ENCODE measurements around the gene ARMC9.
"Not testable (repeated sequence)": the region's sequence is repeated elsewhere in the genome, so short reads cannot be mapped to it uniquely, and the experiment has no call there.

ARMC9 gene

DNA sequence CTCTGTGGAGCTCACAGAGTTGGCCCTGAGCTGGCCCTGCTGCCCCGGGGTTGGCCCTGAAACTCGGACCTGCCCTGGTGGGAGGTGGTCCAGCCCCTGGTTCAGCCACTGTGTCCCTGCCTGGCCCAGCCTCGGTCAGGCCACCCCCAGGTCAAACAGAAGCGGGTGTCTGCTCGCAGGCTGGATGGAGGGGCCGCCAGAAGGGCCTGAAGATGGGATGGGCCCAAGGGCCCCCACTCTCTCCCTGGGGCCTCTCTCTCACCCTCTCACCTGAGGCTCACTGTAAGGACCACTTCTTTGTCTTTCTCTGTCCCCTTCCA, 172.0 kb downstream of the ARMC9 start:
- no peak for DNase-seq

DNA sequence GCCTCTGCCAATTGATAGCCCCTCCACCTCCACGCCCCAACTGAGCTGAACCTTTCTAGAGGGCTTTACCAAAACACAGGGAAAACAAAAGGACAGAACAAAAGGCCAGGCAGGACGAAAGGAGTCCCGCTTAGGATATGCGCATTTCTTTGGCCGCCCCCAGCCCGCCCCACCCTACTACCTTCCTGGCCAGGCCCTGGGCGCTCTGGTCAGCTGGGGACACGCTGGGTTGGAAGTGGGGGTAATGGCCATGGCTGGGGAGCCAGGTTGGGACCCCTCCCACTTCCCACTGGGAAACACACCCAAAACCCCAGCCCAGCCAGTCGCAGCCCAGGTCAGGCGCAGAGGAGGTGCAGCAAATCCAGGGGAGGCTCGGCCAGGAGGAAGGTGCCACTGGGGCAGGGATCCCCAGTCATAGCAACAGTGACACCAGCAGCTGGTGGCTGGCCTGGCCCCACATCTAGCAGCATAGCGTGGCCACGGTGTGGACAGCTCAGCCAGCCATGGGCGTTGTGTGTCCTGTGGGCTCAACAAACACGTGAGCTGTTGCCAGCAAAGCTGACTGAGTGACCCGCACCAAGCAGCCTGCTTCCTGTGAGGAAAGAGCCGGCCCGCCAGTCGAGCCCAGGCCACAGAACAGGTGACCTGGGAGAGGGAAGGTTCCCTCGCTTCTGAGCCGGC, 172.5 kb downstream of the ARMC9 start:
- no peak for DNase-seq

DNA sequence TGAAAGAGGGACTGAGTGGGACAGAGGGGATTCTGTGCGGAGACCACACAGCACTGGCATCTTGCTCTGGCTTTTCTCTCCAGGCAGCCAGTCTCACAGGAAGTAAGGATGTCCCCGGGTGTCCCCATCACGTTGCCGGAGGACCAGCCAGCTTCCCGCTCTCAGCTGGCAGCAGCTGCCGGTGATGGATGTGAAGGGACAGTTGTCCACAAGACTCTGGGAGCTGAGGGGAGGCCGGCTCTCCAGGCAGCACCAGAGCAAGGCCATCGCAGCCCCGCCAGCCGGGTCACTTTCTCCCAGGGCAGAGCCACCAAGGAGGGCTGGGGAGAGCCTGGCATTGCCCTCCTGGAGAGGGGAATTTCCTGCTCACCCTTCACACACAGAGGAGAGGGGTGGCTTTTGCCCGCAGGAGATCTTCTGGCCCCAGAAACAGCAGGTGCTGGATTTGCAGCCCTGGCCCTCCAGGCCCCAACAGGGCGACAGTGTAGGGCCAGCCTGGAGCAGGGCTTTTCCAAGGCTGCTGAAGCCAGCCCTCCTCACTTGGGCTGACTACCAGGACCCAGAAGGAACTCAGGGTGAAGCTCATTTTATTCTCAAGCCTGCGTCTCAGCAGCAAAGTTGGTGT, 173.1 kb downstream of the ARMC9 start:
- no peak for DNase-seq

DNA sequence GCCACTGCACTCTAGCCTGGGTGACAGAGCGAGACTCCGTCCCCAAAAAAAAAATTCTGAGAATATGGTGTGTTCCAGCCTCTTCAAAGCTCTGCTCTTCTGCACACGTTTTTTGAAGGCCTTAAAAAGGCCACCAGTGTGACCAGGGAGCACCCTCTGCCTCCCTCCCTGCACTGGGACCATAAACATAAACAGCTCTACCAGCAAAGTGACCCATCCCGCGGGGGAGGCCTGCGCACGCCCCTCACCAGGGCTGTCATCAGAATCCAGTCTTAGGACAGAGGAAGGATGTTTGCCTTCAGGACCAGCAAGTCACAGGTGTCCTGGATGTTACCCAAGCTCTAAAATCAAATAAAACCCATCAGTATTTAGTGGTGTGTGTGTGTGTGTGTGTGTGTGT, 173.9 kb downstream of the ARMC9 start:
- DNase-seq, result no peak

DNA sequence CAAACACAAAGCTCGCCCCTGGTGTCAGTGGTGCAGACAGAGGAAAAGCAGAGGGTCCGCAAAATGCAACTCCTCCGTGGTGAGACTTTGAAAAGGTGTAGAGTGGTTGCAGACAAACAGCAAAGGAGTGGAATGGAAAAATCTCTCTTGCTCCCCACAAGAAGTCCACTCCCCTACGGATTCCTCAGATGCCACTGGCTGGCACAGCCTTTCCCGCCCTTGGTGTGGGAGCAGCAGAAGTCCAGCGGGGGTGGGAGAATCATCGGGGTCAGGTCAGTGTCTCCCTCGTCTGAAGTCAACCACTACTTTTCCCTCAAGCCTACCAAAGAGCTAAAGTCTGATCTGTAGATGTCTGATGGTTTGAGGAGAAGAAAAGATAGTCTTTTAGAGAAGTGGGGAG, 174.8 kb downstream of the ARMC9 start:
- no peak for DNase-seq

DNA sequence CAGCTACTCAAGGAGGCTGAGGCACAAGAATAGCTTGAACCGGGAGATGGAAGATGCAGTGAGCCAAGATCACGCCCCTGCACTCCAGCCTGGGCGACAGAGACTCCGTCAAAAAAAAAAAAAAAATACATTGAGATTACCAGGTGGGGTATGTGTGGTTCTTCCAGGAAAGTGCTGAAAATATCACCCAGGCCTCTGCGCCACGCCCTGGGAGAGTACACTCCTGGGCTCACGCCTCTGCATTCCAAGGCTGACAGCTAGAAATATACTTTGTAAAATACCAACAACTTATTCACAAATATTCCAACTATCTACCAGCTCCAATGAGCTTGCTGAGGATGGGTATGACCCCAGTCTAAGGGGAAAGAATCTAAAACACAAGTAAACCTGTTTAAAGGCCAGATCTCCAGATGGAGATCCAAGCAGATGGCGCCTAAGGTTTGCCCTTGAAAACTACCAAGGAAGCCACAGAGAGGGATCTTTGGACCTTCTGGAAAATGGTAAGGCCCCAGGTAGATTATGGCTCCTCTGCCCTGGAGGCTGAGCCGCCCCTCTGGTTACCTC, 175.4 kb downstream of the ARMC9 start:
- no peak for DNase-seq

DNA sequence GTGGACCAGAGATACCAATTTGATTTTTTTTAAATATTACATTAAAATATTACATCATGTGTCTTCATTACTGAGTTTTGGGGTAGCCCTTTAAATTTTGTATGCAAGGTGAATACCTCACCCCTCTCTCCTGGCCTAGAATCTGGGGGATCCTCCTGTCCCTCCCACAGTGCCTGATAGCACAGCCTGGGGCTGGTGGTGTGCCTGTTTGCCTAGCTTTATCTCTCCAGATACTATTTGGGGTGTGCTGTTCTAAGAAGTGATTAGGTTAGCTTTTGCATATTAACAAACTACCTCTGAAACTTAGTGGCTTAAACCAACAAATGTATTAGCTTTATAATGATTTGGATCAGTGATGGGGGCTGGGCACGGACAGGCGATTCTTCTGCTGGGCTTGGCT, 176.3 kb downstream of the ARMC9 start:
- no peak for DNase-seq

DNA sequence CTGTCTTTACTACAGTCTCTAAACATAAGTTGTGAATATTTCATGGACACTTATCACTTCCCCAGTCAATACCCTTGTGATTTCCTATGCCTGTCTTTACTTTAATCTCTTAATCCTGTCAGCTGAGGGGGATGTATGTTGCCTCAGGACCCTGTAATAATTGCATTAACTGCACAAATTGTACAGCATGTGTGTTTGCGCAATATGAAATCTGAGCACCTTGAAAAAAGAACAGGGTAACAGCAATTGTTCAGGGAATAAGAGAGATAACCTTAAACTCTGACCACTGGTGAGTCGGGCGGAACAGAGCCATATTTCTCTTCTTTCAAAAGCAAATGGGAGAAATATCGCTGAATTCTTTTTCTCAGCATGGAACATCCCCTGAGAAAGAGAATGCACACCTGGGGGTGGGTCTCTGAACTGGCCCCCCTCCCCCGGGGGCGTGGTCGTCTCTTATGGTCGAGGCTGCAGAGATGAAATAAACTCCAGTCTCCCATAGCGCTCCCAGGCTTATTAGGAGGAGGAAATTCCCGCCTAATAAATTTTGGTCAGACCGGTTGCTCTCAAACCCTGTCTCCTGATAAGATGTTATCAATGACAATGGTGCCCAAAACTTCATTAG, 177.7 kb downstream of the ARMC9 start:
- not testable (repeated sequence) for DNase-seq

DNA sequence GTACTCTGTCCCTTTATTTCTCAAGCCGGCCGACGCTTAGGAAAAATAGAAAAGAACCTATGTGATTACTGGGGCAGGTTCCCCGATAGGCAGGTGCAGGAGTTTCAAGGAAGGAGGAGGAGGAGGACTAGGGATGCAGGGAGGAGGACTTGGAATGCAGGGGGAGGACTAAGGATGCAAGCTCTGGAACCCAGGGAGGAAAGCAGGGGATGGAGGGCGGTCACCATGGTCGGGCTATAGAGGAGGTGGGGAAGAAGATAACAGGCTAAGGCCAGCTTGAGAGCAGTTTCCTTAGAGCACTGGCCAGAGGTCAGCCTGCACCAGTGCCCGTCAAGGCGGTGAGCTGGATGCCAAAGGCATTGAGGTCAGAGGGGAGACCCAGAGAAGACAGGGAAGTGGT, 178.4 kb downstream of the ARMC9 start:
- no peak for DNase-seq

DNA sequence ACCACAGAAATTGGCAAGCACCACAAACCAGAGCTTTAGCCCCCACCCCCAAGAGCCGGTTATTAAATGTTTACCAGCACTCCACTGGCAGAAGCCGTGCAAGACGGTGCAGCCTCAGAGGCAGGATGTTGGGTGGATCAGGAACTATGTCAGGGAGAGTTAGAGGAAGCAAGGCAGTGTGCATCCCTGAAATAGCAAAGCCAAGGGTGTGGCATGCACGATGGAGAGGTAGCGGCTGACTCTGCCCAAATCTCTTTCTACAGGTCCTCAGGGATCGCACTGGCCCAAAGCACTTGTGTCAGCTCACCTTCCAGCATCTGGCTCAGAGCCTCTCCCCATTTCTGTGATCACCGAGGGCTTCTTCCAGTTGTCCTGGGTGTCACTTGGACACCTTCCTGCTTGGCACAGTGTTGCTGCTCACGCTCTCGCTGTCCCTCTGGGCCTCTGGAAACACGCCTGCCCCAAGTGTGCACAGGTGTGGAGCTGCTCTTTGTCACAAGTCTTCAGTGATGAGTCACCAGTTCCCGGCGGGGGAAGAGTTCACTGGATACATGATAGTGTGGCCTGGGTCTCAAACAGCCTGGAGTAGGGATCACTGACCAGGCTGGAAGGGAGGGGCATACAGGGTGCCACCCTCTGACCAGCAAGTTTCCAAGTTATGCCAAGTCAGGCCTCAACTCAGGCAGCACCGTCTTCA, 179.7 kb downstream of the ARMC9 start:
- DNase-seq, result no peak

DNA sequence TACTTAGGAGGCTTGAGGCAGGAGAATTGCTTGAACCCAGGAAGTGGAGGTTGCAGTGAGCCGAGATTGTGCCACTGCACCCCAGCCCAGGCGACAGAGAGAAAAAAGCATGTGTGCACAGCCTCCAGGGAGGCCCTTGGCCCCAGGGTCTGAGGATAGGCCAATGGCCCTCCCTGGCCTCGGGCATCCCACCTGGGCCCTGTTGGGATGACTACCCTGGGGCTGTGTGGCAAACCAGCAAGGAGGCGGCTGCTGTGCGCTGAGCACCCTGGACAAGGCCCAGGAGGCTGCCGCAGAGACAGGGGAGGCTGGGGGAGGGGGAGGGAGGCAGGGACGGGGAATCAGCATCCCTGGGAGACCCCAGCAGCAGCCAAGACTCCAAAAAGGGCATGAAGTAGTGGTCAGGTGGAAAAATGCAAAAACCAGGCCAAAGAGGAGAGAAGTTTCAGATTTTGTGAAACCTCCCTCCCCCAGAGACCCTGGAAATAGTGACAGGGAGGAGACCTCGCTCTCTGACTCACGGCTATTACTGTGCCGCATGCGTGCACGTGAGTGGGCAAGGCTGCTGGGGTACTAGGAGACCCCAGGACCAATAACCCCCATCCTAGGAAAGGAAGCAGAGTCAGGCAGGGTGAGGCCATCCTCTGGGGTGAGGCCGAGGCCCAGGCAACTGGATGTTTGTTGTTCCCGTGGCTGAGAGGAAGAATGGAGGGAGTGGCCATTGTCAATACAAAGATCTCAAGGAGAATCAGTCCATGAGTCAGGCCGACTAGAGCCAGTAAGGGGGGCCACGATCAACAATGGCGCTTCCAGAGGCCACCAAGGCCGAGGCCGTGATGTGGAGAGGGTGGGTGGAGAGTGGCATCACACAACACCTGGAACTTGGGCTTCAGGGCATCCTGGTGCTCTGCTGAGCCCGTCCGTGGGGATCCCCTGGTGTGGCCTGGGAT, 181.1 kb downstream of the ARMC9 start:
- DNase-seq, result no peak

DNA sequence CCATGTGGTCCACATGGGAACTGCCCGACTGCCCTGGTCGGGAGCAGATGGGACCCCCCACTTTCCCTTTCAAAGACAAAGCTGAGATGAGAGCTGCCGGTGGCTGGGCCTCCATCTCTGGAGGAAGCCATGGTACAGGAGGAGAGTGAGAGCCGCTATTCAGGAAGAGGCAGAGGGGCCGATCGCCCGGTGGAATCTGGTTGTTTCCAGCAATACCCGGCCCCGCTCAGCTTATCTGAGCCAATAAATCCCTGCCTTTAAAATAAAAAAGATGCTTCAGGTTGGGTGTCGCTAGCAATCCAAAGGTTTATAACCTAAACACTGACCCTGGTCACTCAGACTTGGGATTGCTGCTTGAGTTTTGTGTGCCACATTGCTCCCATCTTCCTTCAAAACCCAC, 181.9 kb downstream of the ARMC9 start:
- no peak for DNase-seq

DNA sequence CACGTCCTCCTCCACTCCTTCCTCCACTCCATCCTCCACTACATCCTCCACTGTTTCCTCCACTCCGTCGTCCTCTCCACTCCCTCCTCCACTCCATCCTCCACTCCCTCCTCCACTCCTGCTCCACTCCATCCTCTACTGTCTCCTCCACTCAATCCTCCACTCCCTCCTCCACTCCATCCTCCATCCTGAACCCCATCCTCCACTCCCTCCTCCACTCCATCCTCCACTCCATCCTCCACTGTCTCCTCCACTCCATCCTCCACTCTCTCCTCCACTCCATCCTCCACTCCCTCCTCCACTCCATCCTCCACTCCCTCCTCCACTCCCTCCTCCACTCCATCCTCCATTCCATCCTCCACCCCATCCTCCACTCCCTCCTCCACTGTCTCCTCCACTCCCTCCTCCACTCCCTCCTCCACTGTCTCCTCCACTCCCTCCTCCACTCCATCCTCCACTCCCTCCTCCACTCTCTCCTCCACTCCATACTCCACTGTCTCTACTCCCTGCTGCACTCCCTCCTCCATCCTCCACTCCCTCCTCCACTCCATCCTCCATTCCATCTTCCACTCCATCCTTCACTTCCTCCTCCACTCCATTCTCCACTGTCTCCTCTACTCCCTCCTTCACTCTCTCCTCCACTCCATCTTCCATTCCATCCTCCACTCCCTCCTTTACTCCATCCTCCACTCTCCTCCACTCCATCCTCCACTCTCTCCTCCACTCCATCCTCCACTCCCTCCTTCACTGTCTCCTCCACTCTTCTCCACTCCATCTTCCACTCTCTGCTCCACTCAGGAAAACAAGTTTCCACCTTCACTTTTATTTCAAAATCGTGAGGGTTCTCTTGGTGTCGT, 182.8 kb downstream of the ARMC9 start:
- DNase-seq, result no peak

DNA sequence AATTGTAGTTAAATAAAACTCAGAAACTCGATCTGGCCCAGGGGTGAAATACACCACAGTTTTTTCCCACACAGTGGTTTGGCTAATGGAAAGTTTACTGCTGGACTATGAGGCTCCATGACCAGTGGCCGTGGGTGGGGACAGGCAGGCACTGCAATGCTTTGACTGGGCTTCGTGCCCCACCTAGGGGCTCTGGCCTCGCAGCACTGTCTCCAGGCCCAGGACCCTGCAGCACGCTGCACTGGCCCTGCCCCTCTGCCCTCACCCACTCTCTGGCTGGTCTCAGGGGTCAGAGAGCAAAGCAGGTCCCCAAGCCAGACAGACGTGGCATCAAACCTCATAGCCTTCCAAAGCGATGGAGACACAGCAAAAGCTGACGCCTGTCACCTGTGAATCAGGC, 183.7 kb downstream of the ARMC9 start:
- DNase-seq, result no peak

DNA sequence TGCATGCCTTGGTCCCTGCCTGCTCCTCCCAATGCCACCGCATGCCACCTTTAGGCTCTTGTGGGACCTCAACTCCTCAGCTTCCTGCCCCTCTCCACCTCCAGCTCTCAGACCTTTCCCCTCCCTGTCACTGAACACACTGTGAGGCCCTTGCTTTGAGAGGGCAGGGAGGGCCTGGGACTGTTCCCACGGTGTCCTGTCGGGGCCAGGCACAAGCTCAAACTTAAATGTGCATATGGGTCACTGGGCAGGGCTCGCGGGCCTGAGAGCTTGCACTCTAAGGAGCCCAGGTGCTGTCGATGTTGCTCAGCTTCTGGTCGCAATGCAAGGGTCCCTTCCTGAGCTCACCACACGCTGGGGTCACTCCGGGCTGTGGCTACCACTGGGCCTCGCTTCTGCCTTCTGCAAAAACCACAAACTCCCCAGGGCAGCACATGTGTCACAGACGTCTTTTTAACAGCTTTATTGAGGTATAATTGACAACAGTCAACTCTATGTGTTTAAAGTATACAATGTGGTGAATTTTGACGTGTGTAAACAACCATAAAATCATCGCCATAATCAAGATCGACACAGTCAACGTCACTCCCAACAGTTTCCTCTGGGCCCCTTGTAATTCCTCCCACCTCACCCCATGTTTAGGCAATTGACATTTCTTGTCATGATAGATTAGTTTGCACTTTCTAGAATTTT, 185.1 kb downstream of the ARMC9 start:
- no peak for DNase-seq

DNA sequence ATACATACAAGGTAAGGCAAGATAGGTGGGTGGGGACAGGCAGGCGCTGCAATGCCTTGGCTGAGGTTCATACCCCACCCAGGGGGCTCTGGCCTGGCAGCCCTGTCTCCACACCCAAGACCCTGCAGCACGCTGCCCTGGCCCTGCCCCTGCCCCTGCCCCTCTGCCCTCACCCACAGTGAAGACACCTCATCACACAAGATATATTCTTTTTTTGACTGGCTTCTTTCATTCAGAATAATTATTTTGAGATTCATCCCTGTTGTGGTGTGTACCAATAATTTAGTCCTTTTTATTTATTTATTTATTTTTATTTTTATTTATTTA, 185.6 kb downstream of the ARMC9 start:
- no peak for DNase-seq

DNA sequence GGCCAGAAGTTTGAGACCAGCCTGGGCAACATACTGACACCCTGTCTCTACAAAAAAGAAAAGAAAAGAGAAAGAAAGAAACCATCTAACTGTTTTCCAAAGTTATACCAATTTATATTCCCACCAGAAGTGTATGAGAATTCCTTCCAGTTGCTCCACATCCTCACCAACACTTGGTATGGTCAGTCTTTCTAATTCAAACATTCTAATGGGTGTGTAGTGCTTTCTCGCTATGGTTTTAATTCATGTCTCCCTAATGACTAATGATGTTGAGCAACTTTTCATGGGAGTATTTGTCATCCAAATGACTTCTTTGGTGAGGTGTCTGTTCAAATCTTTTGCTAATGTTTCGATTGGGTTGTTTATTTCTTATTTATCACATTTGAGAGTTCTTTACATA, 186.5 kb downstream of the ARMC9 start:
- DNase-seq, result no peak

DNA sequence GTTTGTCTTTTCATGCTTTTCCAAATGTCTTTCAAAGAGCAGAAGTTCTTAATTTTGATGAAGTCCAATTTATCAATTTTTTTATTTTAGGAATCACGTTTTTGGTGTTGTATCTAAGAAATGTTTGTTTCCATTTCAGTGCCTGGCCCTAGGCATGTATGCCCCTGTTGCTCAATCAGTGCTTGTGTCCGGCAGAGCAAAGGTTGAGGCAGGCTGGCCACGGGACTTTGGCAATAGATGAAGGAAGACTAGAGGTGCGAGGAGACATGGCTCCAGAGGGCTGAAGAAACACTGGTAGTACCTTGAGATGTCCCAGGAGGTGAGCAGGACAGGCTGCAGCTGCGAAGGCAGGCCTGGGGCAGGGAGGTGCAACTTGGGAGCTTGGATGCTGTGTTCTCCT, 187.0 kb downstream of the ARMC9 start:
- no peak for DNase-seq

DNA sequence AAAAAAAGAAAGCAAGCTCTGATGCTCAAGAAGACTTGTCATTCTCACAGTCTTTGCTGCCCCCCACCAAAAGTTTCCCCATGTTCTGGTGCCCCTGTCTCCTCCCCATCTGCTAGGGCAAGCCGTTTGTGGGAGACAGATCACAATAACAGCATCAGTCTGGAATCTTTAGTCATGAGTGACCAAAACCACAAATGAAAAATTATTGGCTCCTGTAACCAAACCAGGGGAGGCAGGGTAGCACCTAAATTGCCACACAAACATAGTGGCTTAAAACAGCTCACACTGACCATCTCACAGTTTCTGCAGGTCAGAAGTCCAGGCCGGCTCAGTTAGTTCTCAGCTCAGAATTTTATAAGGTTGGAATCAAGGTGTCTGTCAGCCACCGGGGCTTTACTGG, 188.0 kb downstream of the ARMC9 start:
- no peak for DNase-seq

DNA sequence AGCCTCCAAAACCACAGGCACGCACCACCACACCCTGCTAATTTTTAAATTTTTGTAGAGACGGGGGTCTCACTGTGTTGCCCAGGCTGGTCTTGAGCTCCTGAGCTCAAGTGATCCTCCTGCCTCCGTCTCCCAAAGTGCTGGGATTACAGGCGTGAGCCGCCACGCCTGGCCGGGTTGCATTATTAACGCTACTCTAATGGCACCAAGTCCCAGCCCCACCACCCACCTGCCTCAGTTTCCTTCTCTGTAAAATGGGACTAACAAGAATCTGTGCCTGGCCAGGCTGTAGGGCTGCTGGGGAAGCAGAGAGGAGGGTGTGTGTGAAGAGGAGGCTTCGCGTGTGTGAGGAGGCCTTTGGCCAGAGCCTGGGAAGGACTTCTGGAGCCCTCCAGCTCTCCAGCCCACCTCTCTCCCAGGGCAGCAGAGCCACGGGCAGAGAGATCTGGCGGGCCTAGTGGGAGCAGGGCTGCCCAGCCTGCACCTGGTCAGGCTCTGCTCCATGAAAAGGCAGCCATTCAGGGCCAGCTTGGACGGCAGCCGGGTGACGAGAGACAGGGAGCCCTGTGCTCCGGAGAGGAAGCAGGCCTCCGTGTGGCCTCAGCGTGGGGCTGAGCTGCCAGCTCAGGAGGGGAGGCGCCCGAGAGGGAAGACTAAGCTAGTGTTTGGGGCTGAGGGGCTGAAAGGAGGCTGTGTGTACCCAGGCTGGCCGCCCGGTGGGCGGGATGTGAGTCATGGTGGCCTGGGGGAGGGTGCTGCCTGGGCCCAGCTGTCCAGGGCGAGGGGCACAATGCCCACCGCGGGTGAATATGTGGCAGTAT, 189.7 kb downstream of the ARMC9 start:
- DNase-seq, result no peak
